HL-60 (cell line): ENCODE results near the gene PHLDA1.

Source experiments
- POLR2AphosphoS5 ChIP-seq: IDR thresholded peaks from 2 replicates; pipeline ENCODE4 v1.6.1; 2012; ENCODE audit warnings: low read depth
- SPI1 ChIP-seq: IDR thresholded peaks from 2 replicates; pipeline ENCODE4 v1.6.1; 2012; ENCODE audit warnings: low read depth, mild to moderate bottlenecking, borderline replicate concordance
- TF ChIP-seq, protein P1 (sequence below): IDR thresholded peaks from one replicate; pipeline ENCODE4 v1.5.1; 2011; ENCODE audit warnings: low read length, control low read depth, inconsistent platforms; ENCODE audit not compliant: insufficient read depth
- TF ChIP-seq, protein P2 (sequence below): IDR thresholded peaks from 2 replicates; pipeline ENCODE4 v1.6.1; 2012; ENCODE audit warnings: low read depth; ENCODE audit not compliant: insufficient replicate concordance

DNA sequence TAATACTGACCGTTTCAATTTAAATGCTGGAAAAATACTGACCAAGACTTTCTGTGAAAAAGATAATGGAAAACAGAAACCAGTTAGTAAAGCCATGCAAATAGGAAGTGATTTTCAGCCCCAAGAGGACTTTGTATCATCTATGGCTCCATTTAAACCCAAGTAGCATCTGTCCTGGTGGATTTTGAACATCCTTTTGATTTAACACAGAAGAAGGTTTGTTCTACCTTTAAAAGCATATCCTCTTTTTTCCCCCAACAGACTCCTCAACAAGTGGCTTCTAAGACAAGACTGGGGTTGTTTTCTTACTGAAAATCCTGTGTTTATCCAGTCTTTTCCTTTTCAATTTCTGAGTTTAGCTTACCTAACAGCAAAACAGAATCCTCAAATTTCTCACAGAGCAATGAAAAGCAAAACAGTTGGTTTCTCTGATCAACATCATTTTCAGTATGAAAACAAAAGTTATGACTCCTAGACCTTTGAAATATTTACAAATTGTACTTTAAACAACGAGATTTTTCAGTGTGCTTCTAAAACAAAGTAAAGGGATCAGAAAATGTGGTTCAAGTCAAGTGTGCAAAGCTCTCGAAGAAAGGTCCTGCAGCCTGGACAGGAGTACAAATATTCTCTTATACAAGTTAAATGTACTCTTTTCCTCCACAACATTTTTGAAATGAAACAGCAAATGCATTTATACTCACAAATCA lies 2.9 kb downstream of the PHLDA1 start:
- TF ChIP-seq POLR2AphosphoS5 = no peak
- TF ChIP-seq, protein P1, sequence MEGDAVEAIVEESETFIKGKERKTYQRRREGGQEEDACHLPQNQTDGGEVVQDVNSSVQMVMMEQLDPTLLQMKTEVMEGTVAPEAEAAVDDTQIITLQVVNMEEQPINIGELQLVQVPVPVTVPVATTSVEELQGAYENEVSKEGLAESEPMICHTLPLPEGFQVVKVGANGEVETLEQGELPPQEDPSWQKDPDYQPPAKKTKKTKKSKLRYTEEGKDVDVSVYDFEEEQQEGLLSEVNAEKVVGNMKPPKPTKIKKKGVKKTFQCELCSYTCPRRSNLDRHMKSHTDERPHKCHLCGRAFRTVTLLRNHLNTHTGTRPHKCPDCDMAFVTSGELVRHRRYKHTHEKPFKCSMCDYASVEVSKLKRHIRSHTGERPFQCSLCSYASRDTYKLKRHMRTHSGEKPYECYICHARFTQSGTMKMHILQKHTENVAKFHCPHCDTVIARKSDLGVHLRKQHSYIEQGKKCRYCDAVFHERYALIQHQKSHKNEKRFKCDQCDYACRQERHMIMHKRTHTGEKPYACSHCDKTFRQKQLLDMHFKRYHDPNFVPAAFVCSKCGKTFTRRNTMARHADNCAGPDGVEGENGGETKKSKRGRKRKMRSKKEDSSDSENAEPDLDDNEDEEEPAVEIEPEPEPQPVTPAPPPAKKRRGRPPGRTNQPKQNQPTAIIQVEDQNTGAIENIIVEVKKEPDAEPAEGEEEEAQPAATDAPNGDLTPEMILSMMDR = no peak
- TF ChIP-seq, protein P2, sequence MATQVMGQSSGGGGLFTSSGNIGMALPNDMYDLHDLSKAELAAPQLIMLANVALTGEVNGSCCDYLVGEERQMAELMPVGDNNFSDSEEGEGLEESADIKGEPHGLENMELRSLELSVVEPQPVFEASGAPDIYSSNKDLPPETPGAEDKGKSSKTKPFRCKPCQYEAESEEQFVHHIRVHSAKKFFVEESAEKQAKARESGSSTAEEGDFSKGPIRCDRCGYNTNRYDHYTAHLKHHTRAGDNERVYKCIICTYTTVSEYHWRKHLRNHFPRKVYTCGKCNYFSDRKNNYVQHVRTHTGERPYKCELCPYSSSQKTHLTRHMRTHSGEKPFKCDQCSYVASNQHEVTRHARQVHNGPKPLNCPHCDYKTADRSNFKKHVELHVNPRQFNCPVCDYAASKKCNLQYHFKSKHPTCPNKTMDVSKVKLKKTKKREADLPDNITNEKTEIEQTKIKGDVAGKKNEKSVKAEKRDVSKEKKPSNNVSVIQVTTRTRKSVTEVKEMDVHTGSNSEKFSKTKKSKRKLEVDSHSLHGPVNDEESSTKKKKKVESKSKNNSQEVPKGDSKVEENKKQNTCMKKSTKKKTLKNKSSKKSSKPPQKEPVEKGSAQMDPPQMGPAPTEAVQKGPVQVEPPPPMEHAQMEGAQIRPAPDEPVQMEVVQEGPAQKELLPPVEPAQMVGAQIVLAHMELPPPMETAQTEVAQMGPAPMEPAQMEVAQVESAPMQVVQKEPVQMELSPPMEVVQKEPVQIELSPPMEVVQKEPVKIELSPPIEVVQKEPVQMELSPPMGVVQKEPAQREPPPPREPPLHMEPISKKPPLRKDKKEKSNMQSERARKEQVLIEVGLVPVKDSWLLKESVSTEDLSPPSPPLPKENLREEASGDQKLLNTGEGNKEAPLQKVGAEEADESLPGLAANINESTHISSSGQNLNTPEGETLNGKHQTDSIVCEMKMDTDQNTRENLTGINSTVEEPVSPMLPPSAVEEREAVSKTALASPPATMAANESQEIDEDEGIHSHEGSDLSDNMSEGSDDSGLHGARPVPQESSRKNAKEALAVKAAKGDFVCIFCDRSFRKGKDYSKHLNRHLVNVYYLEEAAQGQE = no peak
- TF ChIP-seq SPI1 = no peak
